LNCaP clone FGC (cell line): ENCODE data around the gene GPHN.

Experiments used
- DNase-seq: peaks from one replicate; pipeline ENCODE4 v3.0.0-alpha.2; 2011; ENCODE audit warnings: low read depth
- H3K4me3 ChIP-seq: 2 replicates; pipeline ENCODE4 v1.5.1; 2011; ENCODE audit warnings: mild to moderate bottlenecking, low read depth, low read length, control low read depth
- CTCF ChIP-seq: IDR thresholded peaks from 2 replicates; pipeline ENCODE4 v1.5.1; 2012; ENCODE audit warnings: mild to moderate bottlenecking; ENCODE audit not compliant: control insufficient read depth, insufficient read depth; ENCODE audit errors: extremely low read depth

Gene GPHN

GRCh38 chr14:66629499-66629898 lies 121.6 kb downstream of the GPHN start:
- TF ChIP-seq CTCF, result no peak
- no peak for DNase-seq
- H3K4me3 ChIP-seq, result no peak overlapping the region

- no peak for TF ChIP-seq CTCF
- DNase-seq, result no peak
- H3K4me3 ChIP-seq, result no peak overlapping the region
Measured at GRCh38 chr14:66634876-66635275, 126.9 kb downstream of the GPHN start.

GRCh38 chr14:66635435-66635834 lies 127.5 kb downstream of the GPHN start:
- no peak for DNase-seq
- no peak for TF ChIP-seq CTCF
- no peak overlapping the region for H3K4me3 ChIP-seq

- DNase-seq, result no peak
- TF ChIP-seq CTCF, result no peak
- no peak overlapping the region for H3K4me3 ChIP-seq
Measured at GRCh38 chr14:66636240-66636639, 128.3 kb downstream of the GPHN start.

- no peak for TF ChIP-seq CTCF
- DNase-seq, result no peak
- H3K4me3 ChIP-seq, result no peak overlapping the region
Measured at GRCh38 chr14:66638689-66639088, 130.7 kb downstream of the GPHN start.

GRCh38 chr14:66641861-66642635 lies 134.1 kb downstream of the GPHN start:
- H3K4me3 ChIP-seq, result no peak overlapping the region
- TF ChIP-seq CTCF, result no peak
- no peak for DNase-seq

- no peak for DNase-seq
- TF ChIP-seq CTCF, result no peak
- no peak overlapping the region for H3K4me3 ChIP-seq
Measured at GRCh38 chr14:66643344-66643743, 135.4 kb downstream of the GPHN start.
